ENCODE results near the gene FAM219A.
A peak's percentile ranks its signal among the peaks of the same experiment; 100 is the strongest.
"Not testable (repeated sequence)": the region's sequence is repeated elsewhere in the genome, so short reads cannot be mapped to it uniquely, and the experiment has no call there.

FAM219A gene

GRCh38 chr9:34376596-34377403 is 81.6 kb downstream of the FAM219A start, which contains the start of gene MYORG:
TSS of gene MYORG (minus strand) at chr9:34376898. CDS start at chr9:34372943, 3,955 bp downstream.
- peak; percentile 95 to 97 for DNase-seq (ENCODE audit: low read depth in 2 of 2)

GRCh38 chr9:34375901-34376595 is 82.3 kb downstream of the FAM219A start:
- no peak for DNase-seq (ENCODE audit: low read depth in 2 of 2)

- no peak for DNase-seq (ENCODE audit: low read depth in 2 of 2)
These were observed 83.3 kb downstream of the FAM219A start for GRCh38 chr9:34374905-34375552.

- no peak for DNase-seq (ENCODE audit: low read depth in 2 of 2)
These were observed 84.0 kb downstream of the FAM219A start for GRCh38 chr9:34374339-34374738.

- no peak for DNase-seq (ENCODE audit: low read depth in 2 of 2)
These were observed 84.6 kb downstream of the FAM219A start for GRCh38 chr9:34373749-34374148.

- DNase-seq (ENCODE audit: low read depth in 2 of 2): no peak
These were observed 85.8 kb downstream of the FAM219A start for GRCh38 chr9:34372467-34373011.

- no peak for DNase-seq (ENCODE audit: low read depth in 2 of 2)
These were observed 86.4 kb downstream of the FAM219A start for GRCh38 chr9:34371886-34372466.

GRCh38 chr9:34370970-34371880 is 87.1 kb downstream of the FAM219A start:
- no peak for DNase-seq (ENCODE audit: low read depth in 2 of 2)

GRCh38 chr9:34370335-34370969 is 87.9 kb downstream of the FAM219A start:
- DNase-seq (ENCODE audit: low read depth in 2 of 2): no peak

GRCh38 chr9:34369636-34370035 is 88.7 kb downstream of the FAM219A start:
- DNase-seq (ENCODE audit: low read depth in 2 of 2): no peak

GRCh38 chr9:34368796-34369195 is 89.6 kb downstream of the FAM219A start:
- not testable (repeated sequence) for DNase-seq (ENCODE audit: low read depth in 2 of 2)

GRCh38 chr9:34367751-34368410 is 90.5 kb downstream of the FAM219A start:
- not testable (repeated sequence) for DNase-seq (ENCODE audit: low read depth in 2 of 2)

GRCh38 chr9:34366365-34366764 is 92.0 kb downstream of the FAM219A start:
- DNase-seq (ENCODE audit: low read depth in 2 of 2): no peak

- DNase-seq (ENCODE audit: low read depth in 2 of 2): no peak
These were observed 93.1 kb downstream of the FAM219A start for GRCh38 chr9:34365282-34365681.

GRCh38 chr9:34363619-34364351 is 94.6 kb downstream of the FAM219A start:
- no peak for DNase-seq (ENCODE audit: low read depth in 2 of 2)

- DNase-seq (ENCODE audit: low read depth in 2 of 2): no peak
These were observed 95.7 kb downstream of the FAM219A start for GRCh38 chr9:34362614-34363214.

GRCh38 chr9:34352957-34353356 is 105.4 kb downstream of the FAM219A start:
- DNase-seq (ENCODE audit: low read depth in 2 of 2): not testable (repeated sequence)

- DNase-seq (ENCODE audit: low read depth in 2 of 2): not testable (repeated sequence)
These were observed 106.2 kb downstream of the FAM219A start for GRCh38 chr9:34352122-34352652.
